GM21526 (cell line): ENCODE results near the gene SFTPA2.
"Not testable (repeated sequence)": the region's sequence is repeated elsewhere in the genome, so short reads cannot be mapped to it uniquely, and the experiment has no call there.

Experiments
- ATAC-seq: cut with Tn5 transposase; IDR thresholded peaks from one replicate; pipeline ENCODE4 v1.9.1; 2021; ENCODE audit warnings: moderate library complexity; ENCODE audit not compliant: unreplicated experiment, low FRiP score

SFTPA2 gene

DNA sequence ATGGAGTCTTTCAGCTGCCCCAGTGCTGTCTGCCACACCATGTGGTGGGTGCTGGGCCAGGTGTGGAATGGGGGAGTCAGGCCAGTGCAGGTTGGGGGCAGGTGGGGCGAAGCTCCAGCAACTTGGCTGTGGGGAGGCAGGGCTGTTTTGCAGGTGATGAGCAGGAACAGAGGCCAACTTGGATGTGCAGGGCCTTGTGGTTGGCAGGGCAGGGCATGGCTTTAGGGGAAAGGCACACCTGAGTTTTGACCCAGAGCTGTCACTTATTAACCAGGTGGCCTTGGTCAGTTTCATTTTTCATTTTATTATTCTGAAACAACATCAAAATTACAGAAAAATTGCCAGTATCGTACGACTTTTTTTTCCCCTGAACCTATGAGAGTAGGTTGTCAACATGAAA, 1.1 kb upstream of the SFTPA2 start:
- ATAC-seq = no peak

DNA sequence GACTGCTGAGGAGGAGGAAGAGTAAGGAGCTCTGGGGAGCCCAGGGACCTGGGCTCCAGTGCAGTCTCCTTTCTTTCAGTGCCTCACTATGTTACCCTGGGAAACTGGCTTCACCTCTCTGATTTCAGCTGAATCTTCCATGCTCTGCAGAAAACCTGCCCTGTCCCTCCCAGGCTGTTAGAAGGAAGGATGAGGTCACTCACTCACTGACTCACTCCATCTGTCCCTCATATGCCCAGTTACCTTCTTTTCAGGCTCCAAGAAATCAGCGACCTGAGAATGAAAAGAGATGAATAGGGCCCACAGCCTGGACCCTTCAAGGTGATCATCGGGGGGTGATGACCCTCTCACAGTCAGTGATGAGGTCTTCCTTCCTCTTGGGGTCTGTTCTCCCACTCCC, 481 bp downstream of the SFTPA2 start:
- no peak for ATAC-seq

DNA sequence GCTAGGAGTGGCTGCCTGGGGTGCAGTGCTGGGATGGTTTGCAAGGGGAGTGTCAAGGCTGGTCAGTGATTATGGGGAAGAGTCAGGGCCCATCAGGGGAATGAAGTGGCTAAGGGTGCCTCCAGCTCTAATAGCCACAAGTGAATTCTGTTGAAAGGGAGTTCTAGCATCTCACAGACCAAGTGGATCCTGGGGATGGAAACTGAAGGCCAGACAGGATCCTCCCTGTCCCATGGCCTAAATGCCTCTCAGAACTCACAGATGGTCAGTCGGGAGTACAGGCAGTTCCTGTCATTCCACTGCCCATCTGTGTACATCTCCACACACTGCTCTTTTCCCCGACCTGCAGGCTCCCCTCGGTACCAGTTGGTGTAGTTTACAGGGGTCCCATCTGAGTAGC, 3.2 kb downstream of the SFTPA2 start:
- not testable (repeated sequence) for ATAC-seq

DNA sequence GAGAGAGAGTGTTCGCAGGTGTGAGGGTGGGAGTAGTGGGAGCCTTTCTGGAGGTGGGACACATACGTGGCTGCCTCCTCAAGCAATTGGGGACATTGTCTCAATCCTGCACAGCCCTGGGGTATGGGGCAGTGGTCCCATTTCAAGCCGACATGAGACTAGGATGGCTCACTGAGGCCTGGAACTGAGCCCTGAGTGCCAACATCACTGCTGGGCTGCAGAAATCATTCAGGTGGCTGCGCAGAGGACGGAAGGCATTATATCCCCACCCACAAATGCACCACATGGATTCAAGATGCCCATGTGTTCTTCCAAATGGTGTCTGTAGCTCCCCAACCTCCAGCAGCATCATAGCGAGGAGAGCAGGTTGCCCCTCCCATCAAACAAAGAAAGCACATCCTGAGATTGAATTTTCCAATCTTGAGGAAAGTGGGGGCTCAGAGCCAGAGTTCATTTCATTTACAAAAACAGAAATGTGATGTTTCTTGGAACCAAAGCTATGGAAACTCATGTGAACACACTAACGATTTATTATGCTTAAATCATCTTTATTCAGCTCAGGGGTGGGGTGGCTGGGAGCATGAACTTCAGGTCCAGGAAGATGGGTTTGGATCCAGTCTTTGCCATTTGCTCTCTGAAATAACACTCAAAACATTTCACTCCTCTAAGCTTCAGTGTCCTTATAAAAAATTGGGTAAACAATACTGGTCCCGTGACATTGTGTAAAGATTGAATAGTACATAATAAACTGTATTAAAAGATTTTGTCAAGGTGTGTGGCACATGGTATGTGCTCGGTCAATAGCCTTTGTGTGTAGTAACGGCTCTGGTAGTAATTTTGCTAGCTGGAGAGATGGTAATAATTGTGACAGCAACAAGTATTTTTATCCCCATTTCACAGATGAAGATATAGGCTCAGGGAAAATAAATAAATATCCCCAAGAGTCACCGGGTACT, 4.6 kb downstream of the SFTPA2 start:
- ATAC-seq = no peak

DNA sequence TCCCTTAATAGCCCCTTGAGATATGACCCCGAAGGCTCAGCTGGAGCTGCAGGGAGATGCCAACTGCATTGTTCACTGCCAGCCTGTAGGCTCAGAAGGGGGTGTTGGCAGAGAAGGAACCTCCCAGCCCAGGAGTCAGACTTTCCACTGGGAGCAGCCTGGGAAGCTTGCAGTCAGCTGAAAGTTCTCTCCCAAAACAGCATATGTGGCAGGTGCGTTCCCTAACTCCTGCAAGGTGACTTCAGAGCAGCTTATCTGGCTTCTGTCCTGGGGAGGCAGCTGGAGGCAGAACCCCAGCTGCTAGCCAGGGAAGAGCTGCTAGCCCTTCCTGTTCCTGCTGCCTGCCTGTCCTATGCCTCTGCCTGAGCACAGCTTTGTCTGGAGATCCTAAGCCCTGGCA, 8.1 kb downstream of the SFTPA2 start:
- ATAC-seq = no peak

DNA sequence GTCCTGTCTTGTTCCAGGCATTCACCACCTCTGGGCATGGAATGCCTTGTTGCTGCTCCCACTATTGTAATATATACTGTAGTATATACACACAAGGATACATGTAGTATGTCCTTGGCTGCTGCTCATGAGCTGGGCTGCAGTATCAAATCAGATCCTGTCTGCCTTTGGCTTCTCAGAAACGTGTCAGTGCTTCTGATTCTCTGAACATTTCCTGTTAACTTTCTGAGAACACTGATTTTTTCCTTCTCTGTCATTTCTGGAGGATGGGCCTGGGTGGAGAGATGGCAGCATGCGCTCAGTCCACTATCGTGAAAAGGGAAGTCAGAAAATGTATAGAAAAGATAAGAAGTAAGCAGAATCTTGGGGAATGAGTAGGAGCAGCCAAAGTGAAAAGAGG, 12.2 kb downstream of the SFTPA2 start:
- ATAC-seq = no peak

DNA sequence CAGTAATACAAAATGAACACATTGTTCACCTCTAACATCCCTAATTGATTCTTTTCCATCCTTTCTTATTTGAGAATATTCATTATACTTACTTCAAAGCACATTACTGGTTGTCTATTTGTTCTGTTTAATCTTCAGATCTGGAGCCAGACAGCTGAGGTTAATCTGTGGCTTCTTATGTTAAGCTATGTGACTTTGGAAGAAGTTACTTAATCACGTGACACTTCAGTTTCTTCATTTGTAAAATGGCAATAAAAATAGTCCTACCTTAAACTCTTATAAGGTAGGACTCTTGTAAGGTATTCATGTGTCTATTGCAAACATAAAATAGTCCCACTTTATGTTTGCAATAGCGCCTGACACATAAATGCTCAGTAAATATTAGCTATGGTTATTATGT, 13.1 kb downstream of the SFTPA2 start:
- not testable (repeated sequence) for ATAC-seq

DNA sequence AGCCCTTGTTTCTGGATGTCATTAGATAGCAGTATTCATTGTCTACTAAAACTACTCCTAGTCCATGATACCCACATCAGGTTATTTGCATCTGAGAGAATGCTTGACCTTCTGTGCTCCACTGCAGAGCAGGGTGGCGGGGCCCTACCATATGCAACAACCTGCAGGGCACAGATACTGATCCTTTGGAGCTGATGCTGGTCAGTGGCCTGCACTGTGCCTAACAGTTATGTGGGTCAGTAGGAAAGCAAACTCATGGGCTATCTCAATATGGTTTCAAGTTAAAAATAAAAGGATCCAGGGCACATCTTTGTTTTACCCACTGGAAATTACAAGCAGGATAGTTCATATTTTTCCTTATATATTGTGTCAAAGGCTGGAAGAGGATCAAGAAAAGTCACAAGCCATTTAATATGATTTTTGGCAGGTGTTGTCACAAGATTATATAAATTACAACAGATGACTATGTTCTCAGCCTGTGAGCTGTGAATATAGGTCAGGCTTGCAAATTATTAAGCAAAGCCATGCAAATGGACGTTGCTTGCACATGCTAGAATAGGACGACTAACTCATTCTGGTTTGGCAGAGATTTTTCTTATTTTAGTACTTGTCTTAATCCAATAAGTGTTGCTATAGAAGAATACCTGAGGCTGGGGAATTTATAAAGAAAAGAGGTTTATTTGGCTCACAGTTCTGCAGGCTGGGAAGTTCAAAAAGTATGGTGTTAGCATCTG, 15.1 kb downstream of the SFTPA2 start:
- ATAC-seq = not testable (repeated sequence)

DNA sequence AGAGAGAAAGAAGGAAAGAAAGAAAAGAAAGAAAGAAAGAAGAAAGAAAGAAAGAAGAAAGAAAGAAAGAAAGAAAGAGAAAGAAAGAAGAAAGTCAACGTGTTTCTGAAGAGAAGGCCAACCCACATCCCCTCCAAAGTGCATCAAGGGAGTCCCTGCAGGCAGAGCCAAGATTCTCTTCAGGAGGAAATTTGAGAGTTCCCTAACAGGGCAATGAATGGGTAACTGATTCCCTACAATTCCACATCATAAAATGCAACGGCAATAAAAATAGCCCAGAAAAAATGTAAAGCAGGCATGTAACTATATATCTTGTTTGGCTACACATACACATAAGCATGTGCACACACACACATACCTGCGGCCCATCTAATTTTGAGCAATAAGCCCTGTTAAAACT, 15.8 kb downstream of the SFTPA2 start:
- not testable (repeated sequence) for ATAC-seq

DNA sequence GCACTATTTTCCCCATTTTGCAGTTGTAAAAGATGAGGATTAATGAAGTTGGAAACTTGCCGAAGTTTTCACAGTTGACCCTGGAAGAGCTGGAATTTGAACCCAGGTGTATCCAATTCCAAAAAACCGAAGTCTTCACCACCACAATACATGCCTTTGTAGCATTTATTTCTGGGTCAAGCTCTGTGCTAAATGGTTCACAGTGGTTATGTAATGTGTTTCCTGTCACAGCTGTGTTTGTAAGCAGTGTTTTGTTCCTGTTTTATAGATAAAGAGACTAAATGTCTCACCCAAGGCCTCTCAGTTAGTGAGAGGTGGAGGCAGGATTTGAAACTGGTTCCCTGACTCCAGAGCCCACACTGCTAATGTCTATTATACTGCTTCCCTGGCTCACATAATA, 17.6 kb downstream of the SFTPA2 start:
- no peak for ATAC-seq

DNA sequence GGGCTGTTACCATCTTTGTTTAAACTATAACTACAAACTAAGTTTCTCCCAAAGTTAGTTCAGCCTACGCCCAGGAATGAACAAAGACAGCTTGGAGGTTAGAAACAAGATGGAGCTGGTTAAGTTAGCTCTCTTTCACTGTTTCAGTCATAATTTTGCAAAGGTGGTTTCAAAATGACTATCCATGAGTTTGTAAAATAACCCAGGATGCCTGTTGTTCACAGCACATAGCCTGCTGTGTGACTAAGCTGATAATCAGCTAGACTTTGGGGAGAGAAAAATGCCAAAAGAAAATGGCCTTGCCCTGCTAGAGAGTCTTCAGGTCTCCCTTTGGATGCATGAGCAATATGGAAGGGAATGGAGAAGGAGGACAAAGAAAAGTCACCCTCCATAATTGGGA, 19.3 kb downstream of the SFTPA2 start:
- ATAC-seq = peak; percentile 91

DNA sequence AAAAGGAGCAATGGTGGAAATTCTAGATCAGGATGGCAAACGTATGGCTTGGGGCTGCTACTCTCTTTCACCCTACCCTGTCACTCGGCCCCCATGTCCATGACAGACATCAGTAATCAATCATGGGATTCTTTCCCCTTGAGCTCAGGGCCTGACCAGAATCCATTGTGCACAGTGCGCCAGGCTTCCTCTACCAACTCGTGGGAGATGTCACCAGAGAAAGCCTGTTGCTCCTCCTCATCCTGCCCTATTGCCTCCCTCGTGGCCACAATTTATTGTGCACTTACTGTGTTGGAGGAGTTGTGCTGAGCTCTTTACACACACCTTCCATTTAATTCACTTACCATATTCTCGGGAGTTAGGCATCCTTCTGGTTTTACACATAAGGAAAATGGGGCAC, 21.9 kb downstream of the SFTPA2 start:
- ATAC-seq = not testable (repeated sequence)

DNA sequence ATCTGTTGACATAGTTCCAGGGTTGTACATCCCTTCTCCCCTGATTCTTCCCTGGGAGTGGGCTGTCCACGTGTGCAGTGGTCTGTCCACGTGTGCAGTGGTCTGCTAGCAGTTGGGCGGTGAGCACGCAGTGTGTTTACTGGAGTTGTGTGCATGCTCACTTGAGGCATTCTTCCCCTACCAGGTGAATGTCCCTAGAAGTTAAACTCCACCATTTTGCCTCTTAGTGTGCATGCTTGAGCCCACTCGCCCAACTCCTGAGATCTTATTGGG, 26.4 kb downstream of the SFTPA2 start:
- not testable (repeated sequence) for ATAC-seq

DNA sequence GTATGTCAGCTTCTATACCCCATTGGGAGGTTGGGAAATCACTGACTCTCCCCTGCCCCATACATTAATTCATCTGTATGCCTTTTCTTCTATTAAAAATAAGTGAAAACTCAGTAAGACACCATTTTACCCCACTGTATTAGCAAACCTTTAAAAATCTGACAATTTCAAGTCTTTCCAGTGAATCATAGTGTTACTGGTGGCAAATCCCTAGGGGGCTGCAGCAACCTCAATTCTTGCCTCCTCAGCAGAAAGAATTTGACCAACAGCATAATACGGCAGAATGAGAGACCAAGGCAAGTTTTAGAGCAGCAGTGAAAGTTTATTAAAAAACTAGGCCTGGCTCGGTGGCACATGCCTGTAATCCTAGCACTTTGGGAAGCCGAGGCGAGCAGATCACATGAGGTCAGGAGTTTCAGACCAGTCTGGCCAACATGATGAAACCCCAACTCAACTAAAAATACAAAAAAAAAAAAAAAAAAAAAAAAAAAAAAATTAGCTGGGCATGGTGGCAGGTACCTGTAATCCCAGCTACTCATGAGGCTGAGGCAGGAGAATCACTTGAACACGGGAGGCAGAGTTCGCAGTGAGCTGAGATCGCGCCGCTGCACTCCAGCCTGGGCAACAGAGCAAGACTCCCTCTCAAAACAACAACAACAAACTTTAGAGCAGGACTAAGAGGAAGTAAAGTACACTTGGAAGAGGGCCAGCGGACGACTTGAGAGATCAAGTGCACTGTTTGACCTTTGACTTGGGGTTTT, 26.9 kb downstream of the SFTPA2 start:
- ATAC-seq = not testable (repeated sequence)

DNA sequence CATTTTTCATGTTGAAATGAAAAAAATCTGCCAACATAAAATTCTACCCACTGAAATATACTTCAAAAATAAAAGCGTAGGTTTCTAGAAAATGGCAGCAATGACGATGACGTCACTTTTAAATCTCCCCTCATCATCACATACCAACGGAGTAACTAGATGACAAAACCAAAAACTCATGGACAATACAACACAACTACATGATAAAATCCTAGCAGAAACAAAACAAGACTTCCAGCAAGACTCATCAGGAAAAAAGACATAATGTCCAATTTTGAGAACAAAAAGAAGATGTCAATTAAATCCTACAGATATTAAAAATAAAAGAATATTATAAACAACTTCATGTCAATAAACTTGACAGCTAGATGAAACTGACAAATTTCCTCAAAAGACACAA, 31.9 kb downstream of the SFTPA2 start:
- not testable (repeated sequence) for ATAC-seq

DNA sequence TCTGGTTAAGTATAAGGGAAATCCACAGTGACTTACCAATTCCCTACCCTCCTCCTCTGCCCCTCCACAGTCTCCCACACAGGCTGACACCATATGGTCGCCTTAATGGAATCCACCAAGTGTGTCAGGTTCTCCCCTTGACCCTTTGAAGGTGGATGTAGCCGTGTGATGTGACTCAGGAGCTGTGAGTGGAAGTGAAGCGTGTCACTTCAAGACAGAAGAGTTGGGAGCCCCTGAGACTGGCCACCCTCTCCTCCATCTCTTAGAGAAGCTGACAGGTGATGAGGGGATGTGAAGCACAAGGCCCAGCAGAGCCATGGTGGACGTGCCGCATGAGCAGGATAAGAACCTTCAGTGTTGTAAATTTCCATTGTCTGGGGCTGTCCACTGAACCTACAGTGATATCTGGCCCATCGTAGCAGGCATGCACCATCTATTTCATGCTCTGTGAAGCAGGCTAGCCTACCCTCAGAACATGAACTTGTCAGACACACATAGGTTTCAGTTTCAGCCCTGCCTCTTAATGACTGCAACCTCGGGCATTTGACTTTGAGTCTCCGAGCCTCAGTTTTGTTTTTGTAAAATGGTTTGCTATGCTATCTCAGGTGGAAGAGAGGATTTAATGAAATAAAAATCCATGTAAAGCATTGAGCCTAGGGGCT, 35.0 kb downstream of the SFTPA2 start:
- ATAC-seq = peak; percentile 89

DNA sequence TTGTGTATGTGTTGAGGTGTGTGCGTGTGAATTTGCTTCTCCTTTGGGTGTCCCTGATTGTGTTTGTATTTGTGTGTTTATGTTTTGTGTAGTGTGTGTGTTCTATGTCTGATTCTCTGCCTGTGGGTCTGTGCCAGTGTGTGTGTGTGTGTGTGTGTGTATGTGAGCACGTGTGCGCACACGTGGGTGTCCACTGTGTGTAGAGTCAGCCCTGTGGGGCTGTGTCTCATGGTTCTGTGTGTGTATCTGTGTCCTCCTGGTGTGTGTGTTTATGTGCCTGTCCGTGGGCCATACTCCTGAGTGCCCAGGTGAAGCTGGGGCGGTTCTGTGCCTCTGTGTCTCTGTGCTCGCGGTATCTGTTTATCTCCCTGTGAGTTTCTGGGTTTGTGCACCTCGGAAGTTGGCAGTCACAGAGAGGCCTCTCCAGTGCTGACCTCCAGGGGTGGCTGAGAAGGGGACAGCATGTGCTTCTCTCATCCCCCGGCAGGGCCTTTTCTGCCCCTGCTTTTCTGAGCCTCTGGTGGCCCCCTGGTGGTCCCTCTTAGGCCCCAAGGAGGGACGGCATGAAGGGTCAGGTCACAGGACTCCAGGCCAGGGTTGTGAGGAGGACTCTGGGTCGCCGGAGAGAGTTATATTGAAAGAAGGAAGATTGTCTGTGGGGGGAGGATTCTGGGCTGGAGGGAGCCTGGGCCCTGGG, 36.9 kb downstream of the SFTPA2 start:
- ATAC-seq = not testable (repeated sequence)

DNA sequence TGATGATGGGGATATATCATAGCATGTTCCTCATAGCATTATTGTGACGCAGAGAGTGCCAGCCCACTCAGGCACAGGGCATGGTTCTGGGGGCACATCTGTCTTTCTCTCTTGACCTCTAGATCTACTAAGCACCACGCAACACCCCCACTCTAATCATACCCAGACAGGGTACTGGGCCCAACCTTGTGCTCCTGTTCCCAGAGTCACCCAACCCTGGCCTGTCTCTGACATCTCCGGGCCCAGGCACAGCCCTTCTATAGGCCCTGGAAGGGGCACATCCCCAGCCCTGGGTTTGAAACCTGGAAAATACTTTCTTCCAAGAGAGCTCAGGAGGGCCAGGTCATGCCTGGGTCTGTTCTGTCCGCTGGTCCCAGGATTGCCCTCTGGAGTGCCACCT, 37.7 kb downstream of the SFTPA2 start:
- not testable (repeated sequence) for ATAC-seq

DNA sequence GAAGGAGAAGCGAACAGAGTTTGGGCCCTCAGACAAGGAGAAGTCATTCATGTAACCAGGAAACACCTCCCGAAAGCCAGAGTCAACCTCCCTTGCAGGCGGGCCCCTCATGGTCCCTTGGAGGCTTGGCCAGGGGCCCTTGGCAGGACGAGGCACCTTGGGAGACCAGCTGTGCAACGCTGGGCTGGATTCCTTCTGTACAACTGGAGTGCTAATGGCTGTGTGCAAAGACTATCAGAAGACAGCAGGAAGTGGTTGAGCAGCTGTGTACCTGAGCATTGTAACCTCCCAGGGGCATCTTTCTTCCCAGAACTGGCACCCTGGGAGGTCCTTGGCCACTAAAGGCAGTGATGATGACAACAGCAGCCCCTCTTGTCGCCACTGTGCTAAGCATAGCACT, 38.5 kb downstream of the SFTPA2 start:
- ATAC-seq = not testable (repeated sequence)

DNA sequence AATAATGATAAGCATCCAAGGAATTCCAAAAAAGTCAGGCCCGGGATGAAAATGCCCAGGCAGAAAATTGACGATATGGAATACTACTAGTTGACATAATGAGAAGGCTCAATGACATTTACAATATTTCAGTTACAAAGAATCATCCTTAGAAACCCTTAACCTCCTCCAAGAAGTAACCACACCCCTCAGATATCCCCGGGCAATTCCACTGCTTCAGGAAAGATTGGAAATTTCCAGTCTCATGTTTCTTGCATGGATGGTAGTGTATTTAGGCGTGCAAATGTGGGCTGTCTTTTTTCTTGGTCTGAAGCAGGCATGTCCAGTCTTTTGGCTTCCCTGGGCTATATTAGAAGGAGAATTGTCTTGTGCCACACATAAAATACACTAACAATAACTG, 42.6 kb downstream of the SFTPA2 start:
- not testable (repeated sequence) for ATAC-seq
